CMK (cell line): ENCODE results near the gene ARL4A.

Source experiments
- DNase-seq: peaks from one replicate; pipeline ENCODE4 v3.0.0-alpha.2; 2010; ENCODE audit warnings: low read depth

ARL4A gene

GRCh38 chr7:12701433-12701832 is 14.0 kb downstream of the ARL4A start:
- no peak for DNase-seq

GRCh38 chr7:12703881-12704280 is 16.4 kb downstream of the ARL4A start:
- no peak for DNase-seq

GRCh38 chr7:12705878-12706277 is 18.4 kb downstream of the ARL4A start:
- DNase-seq = no peak

GRCh38 chr7:12706900-12707536 is 19.6 kb downstream of the ARL4A start:
- DNase-seq = no peak

- no peak for DNase-seq
Measured at GRCh38 chr7:12708314-12708713, 20.9 kb downstream of the ARL4A start.

- no peak for DNase-seq
Measured at GRCh38 chr7:12709726-12710502, 22.5 kb downstream of the ARL4A start.

- no peak for DNase-seq
Measured at GRCh38 chr7:12711124-12711523, 23.7 kb downstream of the ARL4A start.

GRCh38 chr7:12712236-12712635 is 24.8 kb downstream of the ARL4A start:
- no peak for DNase-seq

GRCh38 chr7:12713625-12714378 is 26.4 kb downstream of the ARL4A start:
- DNase-seq = no peak

- no peak for DNase-seq
Measured at GRCh38 chr7:12714379-12714737, 26.9 kb downstream of the ARL4A start.

- DNase-seq = peak; percentile 87
Measured at GRCh38 chr7:12715372-12716133, 28.1 kb downstream of the ARL4A start.

GRCh38 chr7:12716134-12716681 is 28.8 kb downstream of the ARL4A start:
- DNase-seq = no peak

- DNase-seq = no peak
Measured at GRCh38 chr7:12716722-12717121, 29.3 kb downstream of the ARL4A start.

- no peak for DNase-seq
Measured at GRCh38 chr7:12719141-12719919, 31.9 kb downstream of the ARL4A start.

- DNase-seq = no peak
Measured at GRCh38 chr7:12719981-12720865, 32.8 kb downstream of the ARL4A start.

- DNase-seq = no peak
Measured at GRCh38 chr7:12721286-12721830, 33.9 kb downstream of the ARL4A start.

GRCh38 chr7:12722136-12722535 is 34.7 kb downstream of the ARL4A start:
- no peak for DNase-seq

- no peak for DNase-seq
Measured at GRCh38 chr7:12722636-12723605, 35.5 kb downstream of the ARL4A start.
